SHP77 treated with DMSO at 0.1 percent for 48 hours (cell line): Measurements from ENCODE around the gene C1orf21.

ENCODE experiments used
- DNase-seq: peaks from one replicate; lab custom pipeline; 2025; lab: John Stamatoyannopoulos, UW

C1orf21 gene

DNA sequence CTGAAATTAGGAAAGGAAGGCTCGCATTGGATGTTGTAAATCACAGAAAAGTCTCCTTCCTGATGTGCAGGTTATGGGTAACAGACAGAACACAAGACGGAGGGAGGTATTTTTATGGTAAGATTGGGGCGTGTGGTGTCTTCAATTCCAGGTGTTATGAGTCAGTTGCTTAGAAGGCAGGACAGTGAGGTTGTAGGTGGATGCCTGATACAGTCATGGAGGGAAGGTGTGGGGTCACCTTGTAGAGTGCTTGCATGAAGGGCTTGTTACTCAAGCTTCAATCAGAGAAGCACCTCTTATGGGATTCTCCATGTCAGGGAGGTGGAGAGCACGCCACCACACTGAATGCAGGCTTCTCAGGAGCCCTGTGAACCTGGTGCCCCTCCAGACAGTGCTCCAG, 63.1 kb downstream of the C1orf21 start:
- DNase-seq, result no peak

DNA sequence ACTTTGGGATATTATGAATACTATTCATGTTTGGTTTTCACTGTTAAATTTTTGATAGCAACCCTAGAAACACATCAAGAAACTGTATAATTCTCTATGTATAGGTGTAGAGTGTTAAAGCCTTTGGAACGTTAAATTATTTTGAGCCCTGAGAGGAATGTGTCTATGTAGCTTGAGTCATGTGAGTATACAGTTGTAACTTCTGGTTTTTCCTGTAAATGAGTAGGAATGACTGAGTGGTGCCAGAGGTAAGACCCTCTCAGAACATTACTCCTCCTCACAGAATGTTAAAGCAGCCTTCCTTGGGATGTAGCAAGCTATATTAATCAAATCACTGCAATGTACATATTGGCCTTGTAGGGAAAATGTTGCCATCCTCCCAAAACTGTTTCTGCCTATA, 69.0 kb downstream of the C1orf21 start:
- DNase-seq, result no peak

DNA sequence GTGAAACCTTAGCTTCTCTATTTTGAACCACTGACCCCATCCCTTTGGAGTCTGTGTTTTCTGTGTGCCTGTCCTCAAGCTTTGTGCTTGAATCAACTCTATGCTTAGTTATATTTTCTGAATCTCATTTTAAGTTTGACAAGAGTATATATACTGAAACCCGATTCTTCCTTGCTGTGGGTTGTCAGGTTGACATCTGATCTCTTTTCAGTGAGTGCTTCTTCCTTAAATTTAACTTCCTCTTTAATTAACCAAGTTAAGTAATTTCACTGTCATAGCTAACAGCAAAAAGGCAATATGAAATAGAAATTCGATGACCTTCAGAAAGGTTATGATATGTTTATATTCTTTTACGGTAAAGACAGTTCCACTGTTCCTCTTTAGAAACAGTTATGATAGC, 69.4 kb downstream of the C1orf21 start:
- no peak for DNase-seq

DNA sequence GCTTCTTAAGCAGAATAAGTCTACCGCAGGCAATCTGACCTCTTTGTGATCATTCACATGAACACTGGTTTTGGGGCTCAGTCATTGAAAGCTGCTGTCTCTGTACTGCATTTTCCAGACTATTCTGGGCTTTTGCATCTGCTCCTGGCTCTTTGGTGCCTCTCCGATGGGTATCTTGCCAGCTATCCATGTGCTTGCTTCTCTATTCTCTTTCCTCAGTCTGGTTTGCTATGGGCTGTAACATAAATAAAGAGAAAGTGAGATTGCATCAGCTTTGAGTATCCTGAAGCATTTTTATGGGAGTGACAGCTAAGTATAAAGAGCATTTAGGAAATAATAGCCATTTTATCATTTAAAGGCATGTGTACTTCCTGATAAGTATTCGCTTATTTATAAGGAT, 70.7 kb downstream of the C1orf21 start:
- DNase-seq, result no peak

DNA sequence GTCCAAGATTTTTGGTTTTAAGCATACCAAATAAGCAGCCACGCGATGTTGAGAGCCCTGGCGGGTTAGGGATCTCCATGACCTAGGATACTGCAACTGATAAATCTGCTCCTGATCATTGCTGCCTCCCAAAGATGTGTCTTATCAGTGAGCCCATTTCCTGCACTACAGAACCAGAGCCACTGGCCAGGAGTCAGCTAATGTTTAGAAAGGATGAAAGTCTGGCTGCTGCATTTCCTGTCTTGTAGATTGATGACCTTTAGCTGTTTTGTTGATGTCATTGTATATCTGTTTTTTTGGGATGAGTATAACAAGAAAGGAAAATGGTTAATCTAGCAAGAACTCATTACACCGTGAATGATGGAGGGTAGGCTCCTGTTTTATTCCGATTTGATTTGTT, 74.5 kb downstream of the C1orf21 start:
- no peak for DNase-seq

DNA sequence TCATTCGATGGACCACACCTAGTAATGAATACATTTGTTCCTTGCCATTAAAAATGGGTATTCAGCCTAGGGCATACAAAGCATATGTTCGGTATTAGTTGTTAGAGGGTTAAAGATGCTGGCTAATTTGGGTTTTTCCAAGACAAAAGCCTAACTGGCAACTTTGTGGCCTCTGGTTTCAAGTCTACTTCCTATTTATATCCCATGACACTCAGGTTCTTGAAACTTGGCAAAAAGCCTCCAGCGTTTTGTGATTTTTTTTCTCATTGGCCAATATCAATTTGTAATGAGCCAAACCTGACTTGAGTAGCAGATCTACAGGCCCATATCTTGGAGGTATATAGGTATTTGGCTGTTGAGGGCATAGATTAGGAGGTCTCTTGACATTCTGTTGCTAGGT, 75.3 kb downstream of the C1orf21 start:
- no peak for DNase-seq

DNA sequence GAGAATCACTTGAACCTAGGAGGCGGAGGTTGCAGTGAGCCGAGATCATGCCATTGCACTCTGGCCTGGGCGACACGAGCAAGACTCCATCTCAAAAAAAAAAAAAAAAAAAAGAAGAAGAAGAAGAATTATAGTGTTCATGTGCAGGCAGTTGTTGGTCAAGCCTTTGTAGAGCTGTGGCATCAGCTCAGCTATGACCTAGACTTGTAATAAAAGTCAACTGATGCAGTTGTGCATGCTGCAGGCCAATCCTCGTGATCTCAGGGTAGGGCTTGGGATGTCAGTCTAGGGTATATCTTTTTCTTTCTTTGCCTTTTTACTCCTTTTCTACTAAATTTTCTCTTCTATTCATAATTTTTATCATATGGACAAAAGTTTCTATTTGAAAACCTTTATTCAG, 76.2 kb downstream of the C1orf21 start:
- DNase-seq, result no peak

DNA sequence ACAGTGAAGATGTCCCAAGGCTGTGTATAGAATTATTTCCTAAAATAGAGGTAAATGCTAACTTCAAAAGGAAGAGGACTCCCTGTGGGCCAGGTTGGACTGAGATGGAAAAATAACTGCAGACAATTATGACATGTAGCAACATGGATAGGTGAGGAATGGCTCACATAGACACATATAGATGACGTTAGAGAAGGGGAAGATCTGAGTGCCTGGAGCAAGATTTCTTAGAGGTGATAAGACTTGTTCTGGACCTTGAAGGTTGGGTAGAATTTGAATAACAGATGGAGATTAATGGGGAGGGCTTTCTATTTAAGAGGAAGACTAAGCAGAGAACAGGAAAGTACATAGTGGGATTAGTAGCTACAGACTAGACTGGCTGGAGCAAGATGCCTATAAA, 76.9 kb downstream of the C1orf21 start:
- DNase-seq, result no peak

DNA sequence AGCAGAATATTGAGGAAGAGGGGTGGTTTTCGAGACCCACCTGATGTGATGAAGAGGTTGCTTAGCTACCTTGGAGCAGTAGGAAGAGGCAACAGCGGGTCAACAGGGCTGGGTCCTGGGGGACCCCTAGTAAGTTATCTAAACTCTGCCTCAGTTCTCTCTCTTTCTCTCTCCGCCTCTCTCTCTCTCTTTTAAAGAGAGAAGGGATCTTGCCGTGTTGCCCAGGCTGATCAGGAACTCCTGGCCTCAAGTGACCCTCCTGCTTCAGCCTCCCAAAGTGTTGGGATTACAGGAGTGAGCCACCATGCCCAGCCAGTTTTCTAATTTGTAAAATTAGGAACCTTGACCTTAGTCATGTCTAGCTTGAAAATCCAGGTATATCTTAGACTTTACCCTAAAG, 77.9 kb downstream of the C1orf21 start:
- no peak for DNase-seq

DNA sequence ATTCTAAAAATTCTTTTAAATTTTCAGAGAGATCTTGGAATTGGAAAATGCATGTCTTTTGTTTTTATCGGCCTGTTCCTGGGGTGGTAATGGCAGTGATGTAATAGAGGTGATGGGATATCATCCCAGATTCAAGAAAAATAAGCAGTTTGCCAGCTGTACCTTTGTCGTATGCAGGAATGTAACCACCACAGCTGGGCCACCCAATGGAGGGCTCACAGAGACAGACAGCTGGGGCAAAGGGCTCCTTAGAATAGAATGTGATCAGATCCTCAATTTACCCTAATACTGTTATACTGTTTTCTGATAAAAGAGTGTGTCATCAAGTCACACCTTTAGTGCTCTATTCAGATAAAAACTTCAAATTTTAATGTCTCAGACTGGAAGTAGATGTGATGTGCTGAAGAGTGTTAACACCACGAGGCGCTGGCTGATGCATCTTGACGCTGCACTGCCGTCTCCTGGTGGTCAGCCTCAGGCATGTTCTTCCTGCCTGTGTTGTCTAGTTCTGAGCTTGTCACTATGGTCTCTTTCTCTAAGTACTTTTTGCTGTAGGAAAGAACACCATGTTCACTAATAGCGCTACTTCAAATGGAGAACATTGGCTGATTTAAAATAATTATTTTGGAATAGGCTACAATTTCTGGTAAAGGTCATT, 78.8 kb downstream of the C1orf21 start:
- no peak for DNase-seq

DNA sequence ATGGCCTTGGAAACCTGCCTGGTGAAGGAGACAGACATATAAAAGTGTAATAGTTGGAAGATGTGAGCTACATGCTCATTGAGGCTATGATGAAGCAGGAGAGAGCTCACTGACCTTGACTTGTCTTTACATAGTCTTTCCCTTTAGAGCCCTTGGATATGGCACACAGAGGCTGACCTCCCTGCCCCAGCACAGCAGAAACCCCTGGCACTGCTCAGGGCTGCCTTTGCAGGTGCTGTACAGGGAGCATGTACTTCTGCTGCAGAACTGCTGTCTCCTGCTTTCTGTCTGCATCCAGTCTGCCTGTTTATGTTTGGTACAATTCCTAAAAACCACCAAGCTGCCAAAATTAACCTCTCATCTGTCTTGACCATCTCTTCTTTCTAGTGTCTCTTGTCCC, 80.5 kb downstream of the C1orf21 start:
- DNase-seq, result no peak

DNA sequence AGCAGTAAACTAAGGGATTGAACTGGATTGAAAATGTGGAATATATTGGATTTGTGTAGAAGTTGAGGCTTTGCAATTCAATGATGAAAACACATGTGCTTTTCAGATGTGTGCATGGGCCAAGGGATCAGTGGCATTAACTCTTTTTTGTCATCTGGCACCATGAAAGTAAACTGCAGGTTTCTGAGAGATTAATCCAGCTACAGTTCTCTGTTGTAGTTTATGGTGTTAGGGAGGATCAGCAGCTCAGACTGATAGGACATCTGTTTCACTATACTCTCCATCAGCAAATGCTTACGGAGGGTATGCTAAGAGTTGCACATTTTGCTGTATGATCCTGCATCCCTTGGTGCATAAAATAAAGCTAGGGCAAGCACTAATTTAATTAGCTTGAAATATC, 82.6 kb downstream of the C1orf21 start:
- no peak for DNase-seq

DNA sequence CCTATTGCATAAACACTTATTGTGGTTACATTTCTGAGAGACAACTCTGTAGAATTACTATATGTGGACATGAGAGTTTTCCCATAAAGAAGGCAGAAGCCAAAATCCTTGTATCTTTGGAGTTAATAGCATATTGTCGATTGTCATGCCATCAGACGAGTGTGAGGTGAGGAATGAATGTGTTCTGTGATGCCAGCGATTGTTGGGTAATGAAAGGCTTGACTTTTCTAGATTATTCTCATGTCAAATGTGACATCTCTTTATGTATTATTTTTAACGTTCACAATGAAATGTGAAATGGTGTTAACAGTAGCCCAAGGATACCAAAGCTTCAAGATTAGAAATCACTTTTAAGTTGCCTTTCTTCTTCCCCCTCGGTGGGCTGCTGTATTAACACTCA, 84.9 kb downstream of the C1orf21 start:
- DNase-seq, result no peak

DNA sequence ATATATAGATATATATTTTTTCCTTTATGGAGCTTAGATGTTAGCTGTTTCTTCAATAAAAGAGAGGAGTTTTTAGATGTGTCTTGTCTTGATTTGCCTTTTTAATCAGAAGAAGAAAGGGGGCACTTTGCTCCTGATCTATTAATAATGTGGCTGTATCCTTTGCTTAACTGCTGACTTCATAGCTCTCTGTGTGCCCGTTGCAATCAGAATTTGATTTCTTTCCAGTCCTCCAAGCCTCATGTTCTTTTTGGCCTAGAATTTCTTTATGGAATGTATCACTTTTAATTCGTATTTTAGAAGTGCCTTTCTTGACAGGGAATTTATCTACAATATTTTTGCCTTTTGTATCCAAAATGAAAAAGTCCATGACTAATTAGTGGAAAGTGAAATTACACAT, 85.3 kb downstream of the C1orf21 start:
- no peak for DNase-seq

DNA sequence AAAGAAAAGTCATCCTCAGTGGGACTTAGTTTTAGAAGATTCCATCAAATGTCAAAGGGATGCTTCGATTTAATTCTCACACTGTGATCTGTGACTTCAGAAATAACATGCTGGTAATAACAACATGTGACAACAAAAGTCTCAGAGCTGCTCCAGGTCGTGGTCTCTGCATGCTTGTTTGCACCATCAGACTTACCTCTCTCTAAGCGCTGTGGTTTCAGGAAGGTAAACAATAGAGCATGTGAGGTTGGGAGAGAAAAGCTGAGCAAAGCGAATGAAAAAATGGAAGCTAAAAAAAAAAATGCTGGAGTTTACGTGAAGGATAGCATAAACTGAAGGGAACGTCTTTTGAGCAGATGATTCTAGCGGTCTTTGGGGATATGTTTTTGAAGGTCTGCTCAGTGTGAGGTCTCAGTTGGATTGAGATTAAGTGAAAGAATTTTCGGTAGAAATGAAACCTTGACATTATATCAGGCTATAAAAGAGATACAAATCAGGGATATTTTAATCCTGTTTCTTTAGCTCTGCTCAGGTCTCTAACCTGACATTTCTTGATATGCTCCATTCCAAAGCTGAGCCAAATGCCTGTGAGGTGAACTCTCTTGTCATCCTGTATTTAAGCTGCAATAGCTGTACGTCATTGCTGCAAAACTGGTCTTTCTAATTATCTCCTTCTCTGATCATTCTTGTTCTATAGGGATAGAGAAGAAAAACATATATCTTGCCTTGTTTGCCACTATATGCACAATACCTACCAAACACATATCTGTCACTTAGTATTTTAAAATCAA, 86.5 kb downstream of the C1orf21 start:
- no peak for DNase-seq

DNA sequence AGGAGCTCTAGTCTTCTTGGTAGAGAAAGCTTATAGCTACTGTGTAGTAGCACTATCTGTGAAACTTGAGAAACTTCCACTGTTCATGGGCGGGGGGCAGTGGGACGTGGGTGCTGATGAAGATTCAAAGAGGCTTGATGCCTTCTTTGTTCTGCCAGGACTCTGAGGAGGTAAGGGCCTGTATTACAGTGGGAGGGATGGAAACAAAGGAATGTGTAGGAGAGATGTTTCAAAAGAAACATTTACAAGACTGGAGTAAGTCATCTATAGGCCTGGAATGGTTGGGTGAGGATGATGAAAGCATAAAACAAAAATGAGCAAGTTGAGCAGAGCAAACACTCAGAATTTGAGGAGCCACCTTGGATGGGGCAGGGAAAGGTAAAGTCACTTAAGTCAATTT, 89.4 kb downstream of the C1orf21 start:
- DNase-seq, result no peak

DNA sequence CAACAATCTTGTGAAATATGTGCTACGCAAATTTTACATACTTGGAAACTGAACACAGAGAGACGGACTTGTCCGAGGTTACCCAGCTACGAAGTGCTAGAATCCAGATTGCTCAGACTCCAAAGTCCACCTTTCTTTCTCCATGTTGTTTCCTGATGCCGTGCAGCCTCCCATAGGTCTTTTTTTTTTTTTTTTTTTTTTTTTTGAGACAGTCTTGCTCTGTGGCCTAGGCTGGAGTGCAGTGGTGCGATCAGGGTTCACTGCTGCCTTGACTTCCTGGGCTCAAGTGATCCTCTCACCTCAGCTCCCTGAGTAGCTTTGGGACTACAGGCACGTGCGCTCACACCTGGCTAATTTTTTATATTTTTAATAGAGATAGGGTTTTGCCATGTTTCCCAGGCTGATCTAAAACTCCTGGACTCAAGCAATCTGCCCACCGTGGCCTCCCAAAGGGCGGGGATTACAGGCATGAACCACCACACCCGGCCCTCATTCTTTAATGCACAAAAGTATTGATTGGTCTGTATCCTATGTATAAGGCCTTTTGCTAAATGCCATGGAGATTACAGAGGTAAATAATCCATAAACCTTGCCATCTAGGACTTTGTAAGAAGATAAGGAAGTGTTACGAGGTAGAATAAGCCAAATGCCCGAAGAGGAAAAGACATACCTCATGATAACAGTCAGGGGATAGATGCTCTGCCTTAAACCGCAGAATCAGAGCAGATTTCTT, 92.8 kb downstream of the C1orf21 start:
- DNase-seq, result no peak

DNA sequence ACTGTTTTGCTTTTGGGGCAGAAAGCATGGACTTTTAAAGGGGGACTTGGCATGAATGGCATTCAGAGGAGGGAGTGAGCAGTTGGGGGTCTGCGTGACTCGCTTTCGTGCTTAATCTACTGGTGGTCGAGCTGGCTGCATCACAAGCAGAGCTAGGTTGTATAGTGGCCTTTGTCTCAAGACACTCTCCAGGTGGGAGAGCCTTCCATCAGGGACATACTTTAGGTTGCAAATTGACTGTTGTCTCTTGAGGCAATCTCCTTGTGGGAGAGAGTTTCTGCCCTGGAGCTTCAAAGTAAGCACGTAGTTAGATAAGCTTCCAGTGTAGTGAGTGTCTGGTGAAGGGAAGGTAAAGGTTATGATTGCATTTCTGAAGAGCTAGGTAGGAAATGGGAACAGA, 93.9 kb downstream of the C1orf21 start:
- DNase-seq, result no peak

DNA sequence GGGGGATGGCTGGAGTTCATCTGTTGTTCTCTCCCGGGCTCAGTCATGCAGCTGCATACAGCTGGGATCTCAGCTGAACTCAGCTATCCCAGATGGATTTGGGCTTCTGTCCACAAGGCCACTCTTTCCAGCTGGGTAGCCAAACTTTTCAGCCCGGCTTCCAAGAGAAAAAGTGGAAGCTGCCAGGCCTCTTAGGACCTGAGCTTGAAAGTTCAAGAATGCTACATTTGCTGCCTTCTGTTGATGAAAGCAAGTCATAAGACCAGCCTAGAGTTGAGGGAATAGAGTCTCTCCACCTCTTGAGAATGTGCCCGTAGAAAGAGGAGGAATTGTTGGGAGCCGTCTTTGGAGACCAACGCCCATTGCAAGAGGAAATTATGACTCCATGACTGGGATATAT, 95.3 kb downstream of the C1orf21 start:
- DNase-seq, result no peak

DNA sequence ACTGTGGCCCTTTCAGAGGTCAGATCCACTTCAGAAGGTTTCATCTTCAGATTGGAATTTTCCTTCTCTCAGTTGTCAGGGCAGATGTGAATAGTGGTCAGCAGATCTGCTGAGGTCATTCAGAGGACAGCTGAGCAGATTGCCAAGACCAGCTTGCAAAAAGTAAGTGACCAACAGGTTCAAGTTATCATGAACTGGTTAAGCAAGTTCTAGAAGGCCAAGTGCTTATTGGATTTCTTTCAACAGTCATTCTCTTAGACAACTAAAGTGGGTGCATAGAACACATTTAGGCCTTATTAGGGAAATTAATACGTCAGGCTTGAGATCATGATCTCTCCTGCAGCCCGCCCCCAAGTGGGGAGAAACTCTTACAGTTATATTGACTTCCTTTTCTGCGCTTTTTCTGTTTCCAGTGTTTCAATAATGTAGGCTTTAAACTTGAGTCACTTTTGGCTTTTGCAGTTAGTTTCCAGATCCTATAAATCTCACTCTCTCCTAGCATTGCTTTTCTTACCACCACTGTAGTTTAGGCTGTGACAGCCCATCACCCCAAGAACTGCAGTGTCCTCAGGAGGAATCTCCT, 96.4 kb downstream of the C1orf21 start:
- no peak for DNase-seq

DNA sequence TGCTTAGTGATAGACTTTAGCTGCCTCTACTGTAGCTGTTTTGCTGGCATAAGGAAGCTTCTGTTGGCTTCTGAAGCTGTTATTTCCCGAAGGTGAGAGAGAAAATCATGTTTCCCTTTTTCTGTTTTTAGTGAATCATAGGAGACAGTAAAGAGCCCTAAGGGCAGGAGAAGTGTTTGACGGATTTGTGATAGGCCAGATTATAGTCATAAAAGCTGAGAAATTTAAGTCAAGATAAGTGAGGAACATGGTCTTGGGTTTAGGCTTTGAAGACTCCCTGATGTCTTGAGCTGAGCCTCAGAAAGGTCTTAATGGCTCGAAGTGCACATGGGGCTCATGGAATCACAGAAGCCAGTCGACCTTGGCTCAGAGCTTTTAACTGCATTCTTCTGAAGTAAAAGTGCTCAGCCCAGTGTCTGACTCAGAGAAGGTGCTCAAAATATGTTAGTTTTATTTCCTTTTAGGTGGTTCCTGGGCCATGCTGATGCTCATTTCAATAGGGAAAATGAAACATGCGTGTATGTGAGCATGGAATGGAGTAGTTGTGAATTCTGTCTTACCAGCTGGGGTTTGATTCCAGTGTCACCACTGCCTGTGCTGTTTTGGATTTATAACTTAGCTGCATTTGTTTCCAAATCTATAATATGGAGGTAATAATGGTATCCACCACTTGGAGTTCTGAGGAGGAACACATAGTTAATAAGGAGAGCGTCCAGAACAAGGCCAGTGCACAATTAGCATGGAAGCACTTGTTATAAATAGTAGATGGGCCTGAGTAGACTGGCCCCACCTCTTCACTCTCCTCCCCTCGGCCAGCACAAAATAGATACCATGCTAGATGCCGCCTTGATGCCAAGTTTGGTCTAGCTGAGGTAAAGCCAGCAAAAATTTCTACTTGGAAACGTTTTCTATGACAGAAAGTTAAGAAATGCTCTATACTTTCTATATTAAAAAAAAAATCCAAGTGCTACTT, 99.2 kb downstream of the C1orf21 start:
- no peak for DNase-seq
